NCI-H1105 (cell line): ENCODE measurements around the gene FAM114A1.

Experiments
- DNase-seq: peaks from one replicate; lab custom pipeline; 2025; lab: John Stamatoyannopoulos, UW

The FAM114A1 gene

DNA sequence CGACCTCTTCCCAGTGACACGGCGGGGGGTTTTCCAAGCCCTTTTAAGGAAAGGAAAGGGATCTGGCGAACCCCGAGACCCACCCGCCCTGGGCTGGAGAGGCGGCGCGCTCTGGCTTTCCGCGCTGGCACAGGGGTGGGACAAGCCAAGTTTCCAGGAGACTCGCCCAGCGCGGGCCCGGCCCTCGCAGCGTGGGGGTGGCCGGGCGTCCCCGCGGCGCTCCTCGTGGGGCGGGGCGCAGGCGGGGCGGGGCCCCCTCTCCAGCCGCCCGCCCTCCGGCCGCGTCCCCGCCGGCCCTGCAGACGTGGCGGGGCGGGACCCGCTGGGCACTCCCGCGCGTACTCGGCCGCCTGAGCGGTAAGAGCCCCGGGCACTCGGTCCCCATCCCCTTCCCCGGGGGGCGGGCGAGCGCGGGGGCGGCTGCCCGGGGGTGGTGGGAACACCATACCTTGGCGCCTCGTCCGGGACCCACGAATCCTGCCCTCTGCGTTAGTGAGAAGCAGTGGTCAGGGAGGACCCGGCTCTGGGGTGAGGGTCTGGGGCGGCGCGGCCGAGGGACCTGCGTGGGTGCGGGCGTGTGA lies at the start of gene FAM114A1:
Gene FAM114A1, plus strand, starts transcription at position 329 of the 581 bp plus-strand sequence. CDS start 10,273 bp downstream, outside the sequence.
- DNase-seq = peak; percentile 24

- DNase-seq = no peak
Measured at GRCh38 chr4:38818441-38818976, 49.1 kb upstream of the FAM114A1 start.

DNA sequence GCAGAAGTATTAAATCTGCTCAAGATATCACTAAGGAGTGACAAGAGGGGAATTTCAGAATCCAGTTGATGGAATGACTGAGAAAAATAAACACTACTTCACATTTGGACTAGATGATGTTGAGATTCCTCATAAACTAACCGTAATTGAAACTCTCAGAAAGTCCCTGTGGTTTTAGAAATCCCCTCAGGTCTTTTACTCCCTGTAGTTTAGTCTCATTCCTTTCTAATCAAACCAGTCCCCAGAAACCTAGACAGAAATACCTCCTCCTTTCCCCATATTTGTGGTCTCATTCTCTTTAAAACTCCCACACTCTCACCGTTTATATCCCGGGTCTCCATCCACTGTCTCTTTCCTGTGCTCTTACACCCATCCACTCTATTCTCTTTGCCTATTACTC lies 48.0 kb upstream of the FAM114A1 start:
- DNase-seq = no peak

GRCh38 chr4:38820329-38821061 lies 47.1 kb upstream of the FAM114A1 start:
- no peak for DNase-seq

DNA sequence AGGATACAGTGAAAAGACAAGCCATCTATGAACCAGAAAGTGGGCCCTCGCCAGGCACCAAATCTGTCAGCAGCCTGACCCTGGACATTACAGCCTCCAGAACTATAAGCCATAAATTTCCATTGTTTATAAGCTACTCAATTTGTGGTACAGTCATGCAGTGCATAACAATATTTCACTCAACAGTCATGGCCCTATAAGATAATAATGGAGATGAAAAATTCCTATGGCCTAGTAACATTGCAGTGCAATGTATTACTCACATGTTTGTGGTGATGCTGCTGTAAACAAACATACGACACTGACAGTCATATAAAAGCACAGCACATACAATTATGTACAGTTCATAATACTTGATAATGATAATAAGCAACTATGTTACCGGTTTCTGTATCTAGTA lies 45.9 kb upstream of the FAM114A1 start:
- no peak for DNase-seq

DNA sequence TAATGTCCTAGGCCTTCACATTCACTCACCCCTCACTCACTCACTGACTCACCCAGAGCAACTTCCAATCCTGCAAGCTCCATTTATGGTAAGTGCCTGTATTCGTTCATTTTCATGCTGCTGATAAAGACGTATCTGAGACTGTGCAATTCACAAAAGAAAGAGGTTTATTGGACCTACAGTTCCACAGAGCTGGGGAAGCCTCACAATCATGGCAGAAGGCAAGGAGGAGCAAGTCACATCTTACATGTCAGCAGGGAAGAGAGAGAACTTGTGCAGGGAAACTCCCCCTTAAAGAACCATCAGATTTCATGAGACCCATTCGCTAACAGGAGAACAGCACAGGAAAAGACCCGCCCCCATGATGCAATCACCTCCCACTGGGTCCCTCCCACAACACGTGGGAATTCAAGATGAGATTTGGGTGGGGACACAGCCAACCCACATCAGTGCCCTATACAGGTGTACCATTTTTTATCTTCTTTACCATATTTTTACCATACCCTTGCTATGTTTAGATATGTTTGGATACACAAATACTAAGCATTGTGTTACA lies 44.8 kb upstream of the FAM114A1 start:
- DNase-seq = no peak

DNA sequence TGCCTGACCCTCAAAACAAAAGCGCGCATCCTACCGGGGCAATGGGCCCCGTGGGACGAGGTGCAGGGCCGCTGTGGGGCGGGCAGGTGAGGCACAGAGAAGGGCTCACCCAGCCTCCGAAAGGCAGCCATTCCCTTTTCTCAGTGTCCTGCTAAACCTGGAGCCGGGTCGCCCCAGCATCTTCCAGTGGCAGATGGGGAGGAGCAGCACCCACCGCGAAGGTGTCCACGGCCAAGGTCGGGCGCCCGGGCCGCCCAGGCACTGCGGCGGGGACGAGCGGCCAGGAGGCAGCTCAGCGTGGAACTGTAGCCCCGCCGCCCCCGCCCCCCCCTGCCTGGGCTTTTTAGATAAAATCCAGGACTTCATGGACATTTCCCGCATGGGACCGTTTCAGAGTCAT lies 43.8 kb upstream of the FAM114A1 start:
- no peak for DNase-seq

GRCh38 chr4:38829237-38829636 lies 38.4 kb upstream of the FAM114A1 start:
- no peak for DNase-seq

DNA sequence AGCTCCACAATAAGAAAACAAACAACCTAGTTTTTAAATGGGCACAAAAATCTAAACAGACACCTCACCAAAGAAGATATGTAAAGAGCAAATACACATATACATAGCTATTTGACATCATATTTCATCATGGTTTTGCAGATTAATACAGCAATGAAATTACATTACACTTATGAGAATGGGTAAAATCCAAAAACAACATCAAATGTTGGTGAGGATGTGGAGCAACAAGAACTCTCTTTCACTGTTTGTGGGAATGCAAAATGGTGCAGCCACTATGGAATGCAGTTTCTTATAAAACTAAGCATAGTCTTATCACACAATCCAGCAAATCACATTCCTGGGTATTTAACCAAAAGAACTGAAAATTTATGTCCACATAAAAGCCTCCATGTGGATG lies 36.0 kb upstream of the FAM114A1 start:
- DNase-seq = no peak

- no peak for DNase-seq
Measured at GRCh38 chr4:38832206-38832605, 35.4 kb upstream of the FAM114A1 start.

GRCh38 chr4:38832624-38833528 lies 34.7 kb upstream of the FAM114A1 start:
- no peak for DNase-seq

DNA sequence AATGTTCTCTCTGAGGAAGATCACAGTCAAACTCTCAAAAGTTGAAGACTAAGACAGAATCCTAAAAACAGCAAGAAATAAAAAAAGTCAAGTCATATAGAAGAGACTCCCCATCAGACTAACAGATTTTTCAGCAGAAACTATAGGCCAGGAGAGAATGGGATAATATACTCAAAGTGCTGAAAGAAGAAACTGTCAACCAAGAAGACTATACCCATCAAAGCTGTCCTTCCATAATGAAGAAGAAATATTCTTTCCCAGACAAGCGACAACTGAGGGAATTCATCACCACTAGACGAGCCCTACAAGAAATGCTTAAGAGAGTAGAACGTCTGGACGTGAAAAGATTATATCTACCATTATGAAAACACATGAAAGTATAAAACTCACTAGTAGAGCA lies 33.0 kb upstream of the FAM114A1 start:
- no peak for DNase-seq

DNA sequence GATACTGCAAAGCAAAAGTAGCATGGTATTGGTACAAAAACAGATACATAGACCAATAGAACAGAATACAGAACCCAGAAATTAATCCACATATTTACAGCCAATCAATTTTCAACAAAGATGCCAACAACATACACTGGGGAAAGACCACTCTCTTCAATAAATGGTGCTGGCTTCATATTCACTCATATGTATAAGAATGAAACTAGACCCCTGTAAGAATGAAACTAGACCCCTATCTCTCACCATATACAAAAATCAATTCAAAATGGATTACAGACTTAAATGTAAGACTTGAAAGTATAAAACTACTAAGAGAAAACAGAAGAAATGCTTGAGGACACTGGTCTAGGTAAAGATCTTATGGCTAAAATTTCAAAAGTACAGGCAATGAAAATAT lies 30.3 kb upstream of the FAM114A1 start:
- DNase-seq = no peak

DNA sequence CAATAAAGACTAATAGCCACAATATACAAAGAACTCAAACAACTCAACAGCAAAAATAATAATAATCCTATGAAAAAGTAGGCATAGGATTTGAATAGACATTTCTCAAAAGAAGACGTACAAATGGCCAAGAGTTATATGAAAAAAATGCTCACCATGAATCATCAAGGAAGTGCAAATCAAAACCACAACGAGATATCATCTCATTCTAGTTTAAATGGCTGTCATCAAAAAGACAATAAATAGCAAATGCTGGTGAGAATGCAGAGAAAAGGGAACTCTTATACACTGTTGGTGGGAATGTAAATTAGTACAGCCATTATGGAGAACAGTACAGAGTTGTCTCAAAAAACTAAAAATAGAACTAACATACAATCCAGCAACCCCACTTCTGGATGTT lies 29.8 kb upstream of the FAM114A1 start:
- no peak for DNase-seq

GRCh38 chr4:38842994-38843393 lies 24.6 kb upstream of the FAM114A1 start:
- DNase-seq = peak; percentile 6

DNA sequence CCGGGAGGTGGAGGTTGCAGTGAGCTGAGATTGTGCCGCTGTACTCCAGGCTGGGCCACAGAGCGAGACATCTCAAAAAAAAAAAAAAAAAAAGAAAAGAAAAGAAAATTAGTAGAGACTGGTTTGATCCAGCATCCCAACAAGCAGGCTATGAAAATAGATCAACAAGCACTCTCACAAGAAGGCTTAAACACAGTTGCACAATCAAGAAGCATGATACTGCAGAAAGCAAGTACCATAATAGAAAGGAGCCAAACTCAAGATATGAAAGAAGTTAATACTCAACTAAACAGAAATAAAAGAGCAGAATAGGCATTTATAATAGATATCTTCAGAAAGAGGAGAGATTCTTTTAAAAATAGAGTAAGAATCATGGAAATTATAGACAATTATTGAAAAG lies 21.6 kb upstream of the FAM114A1 start:
- no peak for DNase-seq

DNA sequence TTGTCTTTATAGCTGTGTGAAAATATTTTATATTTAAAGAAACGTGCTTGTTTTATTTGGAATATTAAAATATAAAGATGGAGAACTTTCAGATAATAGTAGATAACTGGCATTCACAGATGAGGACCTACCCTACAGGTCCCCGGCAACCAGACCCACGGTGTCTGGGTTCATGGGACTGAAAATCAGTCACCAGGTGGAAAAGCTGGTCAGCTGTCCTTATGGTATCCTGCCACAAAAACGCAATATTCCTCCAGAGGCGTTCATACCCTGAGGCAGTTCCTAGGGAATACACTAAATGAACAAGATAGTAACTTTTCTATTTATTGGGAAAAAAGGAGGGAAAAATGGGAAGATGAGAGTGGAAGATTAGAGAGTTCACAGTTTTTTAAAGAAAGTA lies 12.1 kb upstream of the FAM114A1 start:
- DNase-seq = no peak

DNA sequence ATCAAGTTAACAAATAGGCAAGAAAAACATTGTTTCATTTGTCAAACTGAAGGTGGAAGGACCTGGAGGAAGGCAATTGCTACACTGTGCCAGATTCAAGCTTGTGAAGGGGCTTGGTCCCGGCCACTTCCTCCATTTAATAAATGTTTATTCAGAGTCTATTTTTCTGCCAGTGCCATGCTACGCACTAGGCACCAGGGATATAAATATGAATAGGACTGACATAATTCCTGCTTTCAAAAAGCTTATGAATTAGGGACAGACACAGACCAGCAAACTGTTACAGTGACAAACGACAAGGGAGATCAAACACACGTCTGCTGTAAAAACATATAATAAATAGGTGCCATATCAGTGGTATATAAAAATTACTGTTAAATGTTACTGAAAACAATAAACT lies 11.6 kb upstream of the FAM114A1 start:
- DNase-seq = no peak

- peak; percentile 1 for DNase-seq
Measured at GRCh38 chr4:38856524-38857337, 10.9 kb upstream of the FAM114A1 start, which contains the start of gene TLR6. Gene TLR6 (minus strand): TSS chr4:38856817. CDS start chr4:38829473, 27,344 bp downstream.

DNA sequence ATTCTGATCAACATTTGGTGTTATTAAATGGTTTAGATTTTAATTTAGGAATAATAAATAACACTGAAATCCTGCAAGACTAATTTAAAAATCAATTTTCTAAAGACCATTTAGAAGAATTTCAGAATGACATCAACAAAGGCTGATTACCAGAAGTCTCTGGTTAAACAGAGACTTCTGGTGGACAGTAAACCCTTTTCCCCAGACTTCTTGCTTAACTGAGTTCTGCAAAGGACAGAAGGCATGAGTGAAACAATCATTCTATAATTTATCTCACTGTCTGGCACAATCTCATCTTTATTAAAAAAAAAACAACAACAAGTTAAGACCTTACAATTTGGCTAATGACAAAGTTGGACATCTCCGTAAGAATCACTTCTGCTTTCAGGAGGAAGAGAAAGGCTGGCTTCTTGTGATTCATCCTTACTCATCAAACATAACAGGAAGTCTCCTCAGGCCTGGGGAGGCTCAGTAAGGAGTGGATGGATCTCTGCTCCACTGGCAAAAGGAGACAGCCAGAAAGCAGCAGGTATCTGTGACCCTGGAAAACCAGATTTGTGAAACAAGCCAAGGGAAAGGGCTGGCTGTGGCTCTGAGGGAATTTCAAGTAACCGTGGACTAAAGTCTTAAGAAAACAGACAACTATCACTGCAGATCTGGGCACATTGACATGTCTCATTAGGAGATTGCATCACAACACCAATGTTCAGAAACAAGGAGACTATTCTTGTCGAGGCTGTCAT lies 10.1 kb upstream of the FAM114A1 start:
- no peak for DNase-seq

DNA sequence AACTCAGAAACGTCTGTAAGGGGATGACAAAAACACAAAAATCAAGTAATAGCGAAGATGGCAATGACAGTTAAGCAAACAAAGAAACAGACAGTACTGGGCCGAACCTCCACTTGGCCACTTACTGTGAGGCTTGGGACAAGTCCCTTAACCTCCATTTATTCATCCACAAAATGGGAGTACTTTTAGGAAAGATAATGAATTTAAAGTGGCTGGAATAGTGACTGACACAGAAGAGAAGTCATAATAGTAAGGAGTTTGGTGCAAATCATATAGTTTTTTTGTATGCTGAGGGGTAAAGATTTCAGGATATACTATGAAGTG lies 9.5 kb upstream of the FAM114A1 start:
- DNase-seq = no peak
